Esophagus muscularis mucosa (tissue), 4 donors: Measurements from ENCODE around the gene TACC2. TPM values are rescaled to one million over a fixed set of nuclear protein-coding genes. Genes with fewer than 3 reads are reported as not detected.

Experiments
- DNase-seq: peaks from one replicate; pipeline ENCODE4 v3.0.0-alpha.2; 2017; ENCODE audit errors: extremely low spot score
- H3K27ac ChIP-seq, 4 donors: fragments of 200-600 bp; sonication (generic); replicated peaks in 1 of 4; 1 replicate in 3 of 4; 2 replicates in 1 of 4; pipeline ENCODE4 v1.5.1; 2016 to 2019; ENCODE audit warnings: mild to moderate bottlenecking in 1 of 4
- H3K27me3 ChIP-seq, 4 donors: fragments of 200-600 bp; sonication (generic); one replicate each; pipeline versions ENCODE4 v1.5.1 to v1.6.0; 2016 to 2019
- H3K36me3 ChIP-seq, 4 donors: fragments of 200-600 bp; sonication (generic); one replicate each; pipeline ENCODE4 v1.5.1; 2016 to 2019
- H3K4me1 ChIP-seq, 4 donors: fragments of 200-600 bp; sonication (generic); one replicate each; pipeline ENCODE4 v1.5.1; 2016 to 2019
- H3K4me3 ChIP-seq, 4 donors: fragments of 200-600 bp; sonication (generic); 1 replicate in 2 of 4; 2 replicates in 2 of 4; pipeline ENCODE4 v1.5.1; 2016 to 2019; ENCODE audit warnings: mild to moderate bottlenecking in 4 of 4, moderate library complexity in 1 of 4
- H3K9me3 ChIP-seq, 4 donors: fragments of 200-600 bp; sonication (generic); 1 replicate in 3 of 4; 2 replicates in 1 of 4; pipeline ENCODE4 v1.5.1; 2016 to 2019
- CTCF ChIP-seq, 3 experiments: fragments of 200-600 bp in 2 of 3; fragments of 450-650 bp in 1 of 3; sonication (generic) in 2 of 3; IDR thresholded peaks; one replicate each; pipeline ENCODE4 v1.5.1; 2017 to 2019; ENCODE audit warnings: antibody characterized with exemption in 3 of 3, mild to moderate bottlenecking in 2 of 3, moderate library complexity in 1 of 3
- EP300 ChIP-seq: sonication (generic); formaldehyde crosslinking; IDR thresholded peaks from one replicate; pipeline ENCODE4 v1.6.1; 2017; ENCODE audit warnings: antibody characterized with exemption
- POLR2A ChIP-seq: fragments of 450-650 bp; IDR thresholded peaks from one replicate; pipeline ENCODE4 v1.6.1; 2017; ENCODE audit warnings: antibody characterized with exemption, moderate library complexity, mild to moderate bottlenecking, low read depth
- POLR2AphosphoS5 ChIP-seq, 2 donors: sonication (generic); formaldehyde crosslinking; IDR thresholded peaks; one replicate each; pipeline ENCODE4 v1.6.1; 2017; ENCODE audit warnings: antibody characterized with exemption in 2 of 2
- WGBS: methylation state at CpG from one replicate; pipeline ENCODE4 v1.1.5; 2018; 5-methylcytosine and 5-hydroxymethylcytosine counted together
- intact Hi-C: fragments of 100-400 bp; cut with DNase I; formaldehyde crosslinking; loops from one replicate; pipeline ENCODE4 v1.15.1; 2023
- total RNA-seq, 4 donors: library from RNA; depleted of rRNA; stranded (reverse); fragments of >200 nt; gene quantifications; one replicate each; pipeline versions ENCODE4 v1.1.0 to v1.2.1, GENCODE V29; 2016

Gene TACC2
- total RNA-seq, 4 donors from 2014 or later = 53.7 to 99.4 (median 75.6) TPM

GRCh38 chr10:122291739-122292138 lies 302.8 kb downstream of the TACC2 start:
- DNase-seq = no peak
- H3K36me3 ChIP-seq = no peaks in the 10 kb centered on the region
- no peaks in the 10 kb centered on the region for H3K9me3 ChIP-seq
- H3K4me1 ChIP-seq = peaks cover 5 to 14% (median 13%) of the 10 kb centered on the region in 4 donors
- 90% methylated on average over 4 of the region's 5 CpGs for WGBS
- no peaks in the 10 kb centered on the region for H3K27me3 ChIP-seq
- no peak overlapping the region for H3K27ac ChIP-seq
- TF ChIP-seq POLR2A = no peak
- no peak for TF ChIP-seq POLR2AphosphoS5 (IDR thresholded peaks at IDR 0.05)
- no peak for TF ChIP-seq CTCF (IDR thresholded peaks at IDR 0.05)
- H3K4me3 ChIP-seq = no peak overlapping the region
- intact Hi-C loops = no loop called here

DNA sequence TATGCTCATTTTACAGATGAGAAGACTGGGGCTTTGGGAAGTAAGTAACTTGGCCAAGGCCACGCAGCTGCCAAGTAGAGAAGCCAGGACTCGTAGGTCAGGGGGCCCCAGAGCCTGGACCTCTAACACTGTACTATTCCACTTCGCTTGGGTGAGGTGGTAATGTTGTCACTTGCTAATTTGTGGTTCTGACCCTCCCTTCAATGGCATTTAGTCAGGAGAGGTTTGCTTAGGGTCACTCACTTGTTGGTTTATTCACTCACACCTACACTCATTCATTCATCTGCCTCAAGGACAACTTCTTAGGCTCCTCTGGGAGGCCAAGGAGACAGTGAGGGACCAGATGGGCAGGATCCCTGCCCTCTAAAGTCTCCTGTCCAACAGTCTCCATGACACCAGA lies 303.4 kb downstream of the TACC2 start:
- WGBS = 88% methylated on average over 3 of the region's 3 CpGs
- no peaks in the 10 kb centered on the region for H3K27me3 ChIP-seq
- intact Hi-C loops = no loop called here
- no peaks in the 10 kb centered on the region for H3K36me3 ChIP-seq
- no peak for DNase-seq
- TF ChIP-seq POLR2AphosphoS5 (IDR thresholded peaks at IDR 0.05) (no peak), EP300 (no peak)
- H3K4me1 ChIP-seq = peaks cover 4 to 10% (median 6%) of the 10 kb centered on the region in 4 donors
- H3K27ac ChIP-seq = no peak overlapping the region
- no peak overlapping the region for H3K4me3 ChIP-seq
- no peaks in the 10 kb centered on the region for H3K9me3 ChIP-seq

GRCh38 chr10:122293156-122293960 lies 304.4 kb downstream of the TACC2 start:
- Histone ChIP-seq H3K36me3 (no peaks in the 10 kb centered on the region), H3K4me1 (peaks cover 0 to 3% (median under 1%) of the 10 kb centered on the region in 4 donors), H3K27me3 (no peaks in the 10 kb centered on the region), H3K9me3 (no peaks in the 10 kb centered on the region), H3K4me3 (no peak overlapping the region), H3K27ac (no peak overlapping the region)
- TF ChIP-seq POLR2A = no peak
- no peak for TF ChIP-seq POLR2AphosphoS5 (IDR thresholded peaks at IDR 0.05)
- no peak for TF ChIP-seq CTCF (IDR thresholded peaks at IDR 0.05)
- TF ChIP-seq EP300 = no peak
- intact Hi-C loops = no loop called here
- DNase-seq = no peak
- WGBS = 89% methylated on average over 10 of the region's 10 CpGs

DNA sequence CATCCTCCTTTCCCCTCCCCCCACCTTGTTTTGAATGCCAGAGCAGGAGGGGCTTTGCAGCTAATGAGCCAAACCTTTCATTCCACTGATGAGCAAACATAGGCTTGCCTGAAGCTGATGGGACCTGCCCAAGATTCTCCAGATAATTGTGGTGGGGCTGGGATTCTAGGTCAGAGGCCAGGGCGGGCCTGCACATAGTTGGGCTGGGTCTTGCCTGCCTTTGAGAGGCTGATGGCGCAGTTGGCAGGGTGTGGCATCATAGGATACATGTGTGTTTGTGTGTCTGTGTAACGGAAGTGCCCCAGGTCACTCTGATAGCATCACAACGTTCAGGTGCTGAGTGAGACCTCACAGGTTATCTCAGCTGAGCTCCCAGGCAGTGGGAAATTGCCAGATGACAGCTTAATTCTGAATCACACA lies 305.0 kb downstream of the TACC2 start:
- Histone ChIP-seq H3K27me3 (no peaks in the 10 kb centered on the region), H3K27ac (no peak overlapping the region), H3K9me3 (no peaks in the 10 kb centered on the region), H3K4me1 (peaks cover 0 to 7% (median 4%) of the 10 kb centered on the region in 4 donors), H3K36me3 (no peaks in the 10 kb centered on the region), H3K4me3 (no peak overlapping the region)
- TF ChIP-seq POLR2A (no peak), POLR2AphosphoS5 (IDR thresholded peaks at IDR 0.05) (no peak), CTCF (IDR thresholded peaks at IDR 0.05) (no peak)
- 92% methylated on average over 4 of the region's 4 CpGs for WGBS
- DNase-seq = no peak
- intact Hi-C loops = no loop called here

GRCh38 chr10:122294511-122295450 lies 305.8 kb downstream of the TACC2 start:
- TF ChIP-seq POLR2AphosphoS5 (IDR thresholded peaks at IDR 0.05) = no peak
- no peak for TF ChIP-seq POLR2A
- TF ChIP-seq CTCF (IDR thresholded peaks at IDR 0.05) = no peak
- TF ChIP-seq EP300 = no peak
- intact Hi-C loops = no loop called here
- no peak for DNase-seq
- Histone ChIP-seq H3K36me3 (no peaks in the 10 kb centered on the region), H3K9me3 (no peaks in the 10 kb centered on the region), H3K27ac (no peak overlapping the region), H3K27me3 (no peaks in the 10 kb centered on the region), H3K4me1 (peaks cover 0 to 12% (median 8%) of the 10 kb centered on the region in 4 donors), H3K4me3 (no peak overlapping the region)
- WGBS = 87% methylated on average over 11 of the region's 12 CpGs
